HG03039 (cell line): ENCODE measurements around the gene SP140L.
"Not testable (repeated sequence)": the region's sequence is repeated elsewhere in the genome, so short reads cannot be mapped to it uniquely, and the experiment has no call there.

Experiments
- ATAC-seq: cut with Tn5 transposase; IDR thresholded peaks from one replicate; pipeline ENCODE4 v1.9.1; 2021; ENCODE audit warnings: mild to moderate bottlenecking, moderate library complexity; ENCODE audit not compliant: unreplicated experiment

The SP140L gene

GRCh38 chr2:230323385-230324106, 3.4 kb upstream of the SP140L start:
- no peak for ATAC-seq

GRCh38 chr2:230324503-230324902, 2.5 kb upstream of the SP140L start:
- no peak for ATAC-seq

- ATAC-seq, result no peak
These were observed 1.4 kb upstream of the SP140L start for GRCh38 chr2:230325316-230326243.

GRCh38 chr2:230327418-230328154, 593 bp downstream of the SP140L start:
- ATAC-seq, result peak; percentile 41

GRCh38 chr2:230328155-230328458, 1.1 kb downstream of the SP140L start:
- no peak for ATAC-seq

- ATAC-seq, result no peak
These were observed 3.1 kb downstream of the SP140L start for GRCh38 chr2:230329946-230330605.

GRCh38 chr2:230330725-230331124, 3.7 kb downstream of the SP140L start:
- no peak for ATAC-seq

GRCh38 chr2:230335461-230335863, 8.5 kb downstream of the SP140L start:
- no peak for ATAC-seq

- ATAC-seq, result no peak
These were observed 9.0 kb downstream of the SP140L start for GRCh38 chr2:230335864-230336506.

- not testable (repeated sequence) for ATAC-seq
These were observed 15.0 kb downstream of the SP140L start for GRCh38 chr2:230341936-230342528.

GRCh38 chr2:230343041-230343624, 16.1 kb downstream of the SP140L start:
- not testable (repeated sequence) for ATAC-seq

- ATAC-seq, result no peak
These were observed 16.8 kb downstream of the SP140L start for GRCh38 chr2:230343747-230344146.

GRCh38 chr2:230346465-230346864, 19.5 kb downstream of the SP140L start:
- ATAC-seq, result no peak

- no peak for ATAC-seq
These were observed 20.0 kb downstream of the SP140L start for GRCh38 chr2:230346921-230347533.

- no peak for ATAC-seq
These were observed 20.8 kb downstream of the SP140L start for GRCh38 chr2:230347659-230348305.

GRCh38 chr2:230348787-230349186, 21.8 kb downstream of the SP140L start:
- no peak for ATAC-seq

- ATAC-seq, result no peak
These were observed 29.1 kb downstream of the SP140L start for GRCh38 chr2:230356084-230356483.

GRCh38 chr2:230358305-230358704, 31.3 kb downstream of the SP140L start:
- no peak for ATAC-seq

GRCh38 chr2:230360028-230360427, 33.0 kb downstream of the SP140L start:
- ATAC-seq, result no peak
